ENCODE results near the gene PARD3B. TPM values are rescaled to one million over a fixed set of nuclear protein-coding genes. Genes with fewer than 3 reads are reported as not detected.

PARD3B gene
- total and polyA plus RNA-seq, 2 of the 8 experiments (the other 6 are each of a cell fraction or from before 2014, with no cell fraction given) = 1.2 to 5.7 TPM

GRCh38 chr2:205270689-205271088 lies 725.4 kb downstream of the PARD3B start (continued):
- TF ChIP-seq RAD21 (IDR thresholded peaks at IDR 0.05 in 1 of 2, conservative IDR thresholded peaks at IDR 0.05 in 1 of 2; ENCODE audit: low read depth in 2 of 2, low read length in 2 of 2) = no peak

All from H1 (cell line).